CD4-positive, alpha-beta T cell treated with Interleukin-12 subunit alpha and Interleukin-12 subunit beta, for 1 hour (primary cell): ENCODE measurements around the gene KLK13.

Experiments used
- DNase-seq: peaks from one replicate; pipeline ENCODE4 v3.0.0-alpha.2; 2020

KLK13 gene

GRCh38 chr19:51060336-51060735, 4.6 kb downstream of the KLK13 start:
- no peak for DNase-seq

GRCh38 chr19:51059715-51060114, 5.2 kb downstream of the KLK13 start:
- DNase-seq: no peak

GRCh38 chr19:51055866-51056265, 9.0 kb downstream of the KLK13 start:
- DNase-seq: no peak

GRCh38 chr19:51047031-51047335, 17.9 kb downstream of the KLK13 start:
- DNase-seq: no peak

GRCh38 chr19:51044327-51044726, 20.6 kb downstream of the KLK13 start:
- no peak for DNase-seq

GRCh38 chr19:51043497-51043896, 21.4 kb downstream of the KLK13 start:
- DNase-seq: no peak

GRCh38 chr19:51040151-51040550, 24.7 kb downstream of the KLK13 start:
- DNase-seq: no peak

GRCh38 chr19:51036519-51036918, 28.4 kb downstream of the KLK13 start:
- no peak for DNase-seq

GRCh38 chr19:51034704-51035103, 30.2 kb downstream of the KLK13 start, which contains the start of gene KLK12:
TSS of gene KLK12 (minus strand) at chr19:51035002. CDS start at chr19:51034621, 381 bp downstream.
- DNase-seq: no peak

- no peak for DNase-seq
These were observed 33.0 kb downstream of the KLK13 start for GRCh38 chr19:51031880-51032225.

GRCh38 chr19:51031220-51031879, 33.5 kb downstream of the KLK13 start:
- no peak for DNase-seq

- no peak for DNase-seq
These were observed 34.3 kb downstream of the KLK13 start for GRCh38 chr19:51030631-51031030.

GRCh38 chr19:51029718-51030117, 35.2 kb downstream of the KLK13 start:
- DNase-seq: no peak

GRCh38 chr19:51027873-51028272, 37.0 kb downstream of the KLK13 start:
- no peak for DNase-seq

- DNase-seq: no peak
These were observed 37.6 kb downstream of the KLK13 start for GRCh38 chr19:51027126-51027806.

- no peak for DNase-seq
These were observed 38.4 kb downstream of the KLK13 start, which contains the start of gene KLK11 for GRCh38 chr19:51026554-51026831. TSS of gene KLK11 (minus strand) at chr19:51026616. CDS start at chr19:51025631, 985 bp downstream.

- no peak for DNase-seq
These were observed 38.9 kb downstream of the KLK13 start for GRCh38 chr19:51025809-51026553.

GRCh38 chr19:51025401-51025800, 39.5 kb downstream of the KLK13 start:
- no peak for DNase-seq

- no peak for DNase-seq
These were observed 40.0 kb downstream of the KLK13 start for GRCh38 chr19:51024924-51025323.

GRCh38 chr19:51023946-51024345, 40.9 kb downstream of the KLK13 start:
- DNase-seq: no peak

- no peak for DNase-seq
These were observed 42.4 kb downstream of the KLK13 start for GRCh38 chr19:51022526-51022925.

GRCh38 chr19:51020988-51021651, 43.8 kb downstream of the KLK13 start:
- peak; percentile 26 for DNase-seq

- DNase-seq: no peak
These were observed 45.4 kb downstream of the KLK13 start, which contains the start of gene KLK10 for GRCh38 chr19:51019544-51019925. TSS of gene KLK10 (minus strand) at chr19:51019709. CDS start at chr19:51019130, 579 bp downstream.
